Osteocyte (in vitro differentiated cells): ENCODE data around the gene TM9SF4. TPM values are rescaled to one million over a fixed set of nuclear protein-coding genes. Genes with fewer than 3 reads are reported as not detected.
A peak's percentile ranks its signal among the peaks of the same experiment; 100 is the strongest.

Experiments
- DNase-seq: peaks from one replicate; pipeline ENCODE4 v3.0.0; 2021; ENCODE audit warnings: mixed read lengths; ENCODE audit not compliant: unreplicated experiment; ENCODE audit errors: extremely low spot score
- H3K27ac Mint-ChIP-seq: one replicate; pipeline ENCODE4 v1.8.0; 2021; ENCODE audit warnings: mild to moderate bottlenecking, mixed read lengths; ENCODE audit not compliant: unreplicated experiment
- H3K27me3 Mint-ChIP-seq: one replicate; pipeline ENCODE4 v1.8.0; 2021; ENCODE audit warnings: mixed read lengths; ENCODE audit not compliant: unreplicated experiment
- H3K36me3 Mint-ChIP-seq: one replicate; pipeline ENCODE4 v1.8.0; 2021; ENCODE audit warnings: mixed read lengths; ENCODE audit not compliant: unreplicated experiment
- H3K4me1 Mint-ChIP-seq: one replicate; pipeline ENCODE4 v1.8.0; 2021; ENCODE audit warnings: mixed read lengths; ENCODE audit not compliant: unreplicated experiment
- H3K4me3 Mint-ChIP-seq: one replicate; pipeline ENCODE4 v1.8.0; 2021; ENCODE audit warnings: mild to moderate bottlenecking, moderate library complexity, mixed read lengths; ENCODE audit not compliant: unreplicated experiment
- H3K9me3 Mint-ChIP-seq: one replicate; pipeline ENCODE4 v1.8.0; 2021; ENCODE audit warnings: mixed read lengths; ENCODE audit not compliant: unreplicated experiment
- CTCF ChIP-seq: fragments of 200-600 bp; sonication (generic); IDR thresholded peaks from 2 replicates; pipeline ENCODE4 v1.5.0; 2021; ENCODE audit warnings: antibody characterized with exemption, mild to moderate bottlenecking, moderate library complexity
- long read RNA-seq: library from polyadenylated mRNA; unstranded; transcript quantifications from one replicate; pipeline ENCODE4 v2.0.0, GENCODE V29; 2021
- total RNA-seq: library from RNA; stranded (reverse); gene quantifications from 2 replicates; pipeline ENCODE4 v1.2.1, GENCODE V29; 2021

Gene TM9SF4, protein sequence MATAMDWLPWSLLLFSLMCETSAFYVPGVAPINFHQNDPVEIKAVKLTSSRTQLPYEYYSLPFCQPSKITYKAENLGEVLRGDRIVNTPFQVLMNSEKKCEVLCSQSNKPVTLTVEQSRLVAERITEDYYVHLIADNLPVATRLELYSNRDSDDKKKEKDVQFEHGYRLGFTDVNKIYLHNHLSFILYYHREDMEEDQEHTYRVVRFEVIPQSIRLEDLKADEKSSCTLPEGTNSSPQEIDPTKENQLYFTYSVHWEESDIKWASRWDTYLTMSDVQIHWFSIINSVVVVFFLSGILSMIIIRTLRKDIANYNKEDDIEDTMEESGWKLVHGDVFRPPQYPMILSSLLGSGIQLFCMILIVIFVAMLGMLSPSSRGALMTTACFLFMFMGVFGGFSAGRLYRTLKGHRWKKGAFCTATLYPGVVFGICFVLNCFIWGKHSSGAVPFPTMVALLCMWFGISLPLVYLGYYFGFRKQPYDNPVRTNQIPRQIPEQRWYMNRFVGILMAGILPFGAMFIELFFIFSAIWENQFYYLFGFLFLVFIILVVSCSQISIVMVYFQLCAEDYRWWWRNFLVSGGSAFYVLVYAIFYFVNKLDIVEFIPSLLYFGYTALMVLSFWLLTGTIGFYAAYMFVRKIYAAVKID
- total RNA-seq = 64.4 and 67.3 TPM in 2 replicates
- long read RNA-seq, transcript TM9SF4-202 (18 exons, 3,978 nt) = major isoform, 144 of 209 reads
- long read RNA-seq, partial matches to known transcripts = 32 of 209 reads
- long read RNA-seq, other reads (novel, unspliced or antisense) = 32 of 209 reads

- TF ChIP-seq CTCF = no peak
- Mint-ChIP-seq H3K4me3 (peak within 1 kb of the TSS; percentile 100), H3K4me1 (peaks cover 22% of the 10 kb centered on the region), H3K27ac (peak within 1 kb of the TSS; percentile 100), H3K36me3 (no peaks in the 10 kb centered on the region), H3K9me3 (no peaks in the 10 kb centered on the region), H3K27me3 (peaks cover 14% of the 10 kb centered on the region)
- DNase-seq = peak; percentile 95
These were observed at the start of gene TM9SF4 for GRCh38 chr20:32109392-32110172. TSS of gene TM9SF4 (plus strand) at chr20:32109714. CDS start at chr20:32109741, 27 bp downstream.

DNA sequence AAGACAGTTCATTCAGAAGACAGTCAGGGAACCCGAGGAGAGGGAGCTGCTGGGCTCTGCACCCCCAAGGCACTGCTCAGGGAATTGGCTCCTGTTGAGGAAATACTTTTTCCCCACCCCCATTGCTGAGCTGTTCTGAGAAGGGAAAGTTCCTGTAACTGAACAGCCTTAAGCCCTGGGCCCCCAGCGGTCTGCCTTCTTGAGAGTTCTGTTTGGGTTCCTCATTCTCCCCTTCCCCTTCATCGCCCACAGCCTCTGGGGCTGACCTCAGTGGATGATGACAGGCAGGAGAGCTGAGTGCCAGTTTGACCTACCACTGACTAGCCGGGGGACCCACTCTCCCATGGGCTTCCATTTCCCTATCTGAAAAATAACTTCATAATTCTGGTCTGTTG, 46.7 kb upstream of the TM9SF4 start:
- Mint-ChIP-seq H3K4me3 (no peak overlapping the region), H3K27me3 (peaks cover 46% of the 10 kb centered on the region), H3K27ac (no peak overlapping the region), H3K9me3 (no peaks in the 10 kb centered on the region), H3K4me1 (peaks cover 7% of the 10 kb centered on the region), H3K36me3 (no peaks in the 10 kb centered on the region)
- DNase-seq = no peak
- TF ChIP-seq CTCF = no peak

DNA sequence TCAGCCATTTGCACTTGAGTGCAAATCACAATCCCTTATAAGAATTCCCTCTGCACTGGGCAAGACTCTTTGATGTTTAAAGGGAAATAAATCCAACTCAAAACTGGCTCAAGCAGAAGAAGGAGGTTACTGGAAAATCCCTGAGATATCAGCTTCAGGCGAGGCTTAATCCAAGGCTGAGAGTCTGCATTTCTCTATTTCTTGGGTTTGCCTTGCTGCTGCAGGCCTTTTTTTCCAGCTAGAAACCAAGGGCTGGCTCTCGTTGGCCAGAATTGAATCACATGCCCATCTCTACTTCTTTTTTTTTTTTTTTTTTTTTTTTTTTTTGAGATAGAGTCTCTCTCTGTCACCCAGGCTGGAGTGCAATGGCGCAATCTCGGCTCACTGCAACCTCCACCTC, 45.8 kb upstream of the TM9SF4 start:
- DNase-seq = no peak
- TF ChIP-seq CTCF = no peak
- Mint-ChIP-seq H3K9me3 (no peaks in the 10 kb centered on the region), H3K4me1 (peaks cover 7% of the 10 kb centered on the region), H3K27me3 (peaks cover 37% of the 10 kb centered on the region), H3K36me3 (no peaks in the 10 kb centered on the region), H3K27ac (no peak overlapping the region), H3K4me3 (no peak overlapping the region)

DNA sequence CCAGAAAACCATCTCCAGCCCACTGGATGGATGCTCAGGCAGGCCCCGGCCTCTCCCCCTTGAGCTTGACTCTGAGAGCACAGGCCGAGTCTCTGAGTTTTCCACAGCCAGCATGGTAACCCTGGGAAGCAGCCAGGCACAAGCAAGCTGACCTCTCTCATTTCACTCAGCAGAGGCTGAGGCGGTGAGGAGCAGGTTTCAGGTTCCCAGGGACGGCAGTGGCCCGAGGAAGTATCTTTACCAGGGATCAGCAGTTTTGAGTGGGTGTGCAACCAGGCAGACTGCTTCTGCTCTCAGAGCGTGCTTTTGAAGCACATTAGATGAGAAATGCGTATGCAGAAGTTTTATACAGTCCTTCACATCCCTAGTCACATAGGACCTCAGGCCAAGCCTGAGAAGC, 44.8 kb upstream of the TM9SF4 start:
- Mint-ChIP-seq H3K4me1 (peaks cover 7% of the 10 kb centered on the region), H3K27me3 (peaks cover 28% of the 10 kb centered on the region), H3K36me3 (no peaks in the 10 kb centered on the region), H3K4me3 (no peak overlapping the region), H3K9me3 (no peaks in the 10 kb centered on the region), H3K27ac (no peak overlapping the region)
- no peak for DNase-seq
- no peak for TF ChIP-seq CTCF
